HG03565 (cell line): ENCODE results near the gene TMTC2.

Source experiments
- ATAC-seq: cut with Tn5 transposase; IDR thresholded peaks from one replicate; pipeline ENCODE4 v1.9.1; 2021; ENCODE audit warnings: mild to moderate bottlenecking, moderate library complexity; ENCODE audit not compliant: unreplicated experiment

The TMTC2 gene

DNA sequence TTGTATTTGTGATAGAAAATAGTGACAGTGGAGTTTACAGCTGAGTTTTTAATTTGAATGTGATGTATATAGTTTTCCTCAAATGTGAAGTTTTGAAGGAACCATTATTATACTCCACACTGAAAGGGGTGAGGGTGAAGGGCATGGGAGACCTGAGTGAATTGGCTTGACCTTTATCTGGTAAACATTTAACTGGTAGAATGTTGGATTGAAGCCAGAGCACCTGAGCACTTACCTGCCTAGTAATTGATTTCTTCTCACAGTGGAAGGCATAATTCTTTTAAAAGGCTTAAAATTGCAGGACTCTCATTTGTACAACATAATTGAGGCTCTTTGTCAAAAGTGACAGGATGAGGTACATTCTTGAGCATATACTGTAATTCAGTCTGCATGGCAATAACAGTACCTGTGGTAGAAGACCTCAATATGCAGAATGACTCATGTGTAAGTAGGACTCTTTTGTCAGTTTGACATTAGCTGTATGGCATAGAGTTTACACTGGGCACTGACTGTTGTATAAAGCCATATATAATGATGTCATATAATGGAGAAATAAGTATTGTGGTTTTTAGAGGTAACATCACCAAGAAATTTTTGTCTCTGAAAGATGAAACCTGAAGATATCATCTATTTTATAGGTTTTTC, 309.6 kb downstream of the TMTC2 start:
- peak; percentile 98 for ATAC-seq

DNA sequence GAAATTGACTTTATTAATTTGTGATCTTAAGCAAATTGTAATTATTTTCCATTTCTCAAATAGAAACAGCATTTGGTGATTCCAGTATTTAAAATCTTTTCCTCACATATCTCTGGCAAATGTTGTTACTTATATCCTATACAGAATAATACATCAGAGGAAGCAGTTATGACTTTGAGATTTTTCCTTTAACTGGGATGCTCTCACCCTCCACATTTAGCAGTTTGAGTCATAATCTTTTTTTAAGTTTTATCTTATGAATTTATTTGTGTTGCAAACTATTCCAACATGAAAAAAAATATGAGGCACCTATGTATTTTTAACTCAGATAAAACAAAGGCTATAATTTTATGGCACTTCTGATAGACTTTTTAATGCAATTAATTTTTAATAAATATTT, 311.8 kb downstream of the TMTC2 start:
- ATAC-seq, result no peak

DNA sequence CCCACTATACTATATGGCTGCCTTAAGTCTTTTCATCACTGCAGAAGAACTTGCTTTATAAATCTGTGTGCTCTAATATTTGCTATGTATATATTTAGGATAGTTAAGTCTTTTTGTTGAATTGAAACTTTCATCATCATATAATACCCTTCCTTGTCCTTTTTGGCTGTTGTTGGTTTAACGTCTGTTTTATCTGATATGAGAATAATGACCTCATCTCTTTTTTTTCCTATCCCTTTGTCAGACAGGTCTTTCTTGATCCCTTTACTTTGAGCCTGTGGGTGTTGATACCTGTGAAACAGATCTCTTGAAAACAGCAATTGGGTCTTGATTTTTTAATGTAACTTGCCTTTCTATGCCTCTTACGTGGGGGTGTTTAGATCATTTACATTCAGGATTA, 316.3 kb downstream of the TMTC2 start:
- ATAC-seq, result no peak

DNA sequence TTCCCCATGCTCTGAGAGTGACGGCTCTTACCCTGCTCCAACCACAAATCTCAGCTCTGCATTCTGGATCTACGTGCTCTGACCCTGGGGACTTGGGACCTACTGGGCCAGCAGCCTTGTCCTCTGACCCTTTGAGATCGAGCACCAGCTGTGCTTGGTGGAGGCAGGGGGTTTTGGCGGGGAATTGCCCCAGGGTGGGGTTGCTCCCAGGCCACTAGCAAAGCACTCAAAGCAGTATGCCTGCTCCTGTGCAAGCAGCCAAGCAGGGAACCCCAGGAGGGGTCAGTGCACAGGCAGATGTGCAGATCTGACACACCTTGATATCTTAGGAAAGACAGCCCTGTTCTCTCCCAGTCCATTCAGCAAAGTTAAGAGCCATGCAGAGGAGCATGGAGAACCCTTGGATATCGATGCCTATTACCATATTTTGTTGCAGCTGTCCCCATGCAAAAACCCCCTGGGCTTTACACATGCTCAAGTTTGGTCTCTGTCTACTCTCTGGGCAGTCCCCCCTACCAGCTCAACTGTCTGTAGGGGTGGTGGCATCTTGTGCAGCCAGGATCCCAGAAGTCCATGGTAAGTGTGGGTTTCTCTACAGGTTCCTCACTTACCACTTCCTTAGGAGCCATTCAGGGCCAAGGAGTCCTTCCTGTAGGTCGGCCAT, 319.0 kb downstream of the TMTC2 start:
- no peak for ATAC-seq

DNA sequence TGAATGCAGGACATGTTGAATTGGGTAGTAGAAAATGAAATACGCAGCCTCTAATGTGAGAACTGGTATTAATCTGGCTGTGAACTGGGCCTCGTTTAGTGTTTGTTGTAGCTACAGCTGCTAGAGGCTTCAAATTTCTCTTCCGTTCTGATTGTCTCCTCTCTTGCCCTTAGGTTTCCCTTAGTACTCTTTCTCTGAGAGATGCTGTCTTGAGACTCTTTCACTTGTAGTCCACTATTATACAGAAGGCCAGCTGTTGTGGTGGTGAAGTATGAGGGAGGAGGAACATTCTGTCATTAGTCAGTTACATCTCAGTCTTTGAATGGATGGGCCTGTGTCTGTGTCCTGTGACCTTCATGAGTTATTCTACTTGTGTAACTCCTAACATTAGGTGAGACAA, 322.0 kb downstream of the TMTC2 start:
- ATAC-seq, result no peak

DNA sequence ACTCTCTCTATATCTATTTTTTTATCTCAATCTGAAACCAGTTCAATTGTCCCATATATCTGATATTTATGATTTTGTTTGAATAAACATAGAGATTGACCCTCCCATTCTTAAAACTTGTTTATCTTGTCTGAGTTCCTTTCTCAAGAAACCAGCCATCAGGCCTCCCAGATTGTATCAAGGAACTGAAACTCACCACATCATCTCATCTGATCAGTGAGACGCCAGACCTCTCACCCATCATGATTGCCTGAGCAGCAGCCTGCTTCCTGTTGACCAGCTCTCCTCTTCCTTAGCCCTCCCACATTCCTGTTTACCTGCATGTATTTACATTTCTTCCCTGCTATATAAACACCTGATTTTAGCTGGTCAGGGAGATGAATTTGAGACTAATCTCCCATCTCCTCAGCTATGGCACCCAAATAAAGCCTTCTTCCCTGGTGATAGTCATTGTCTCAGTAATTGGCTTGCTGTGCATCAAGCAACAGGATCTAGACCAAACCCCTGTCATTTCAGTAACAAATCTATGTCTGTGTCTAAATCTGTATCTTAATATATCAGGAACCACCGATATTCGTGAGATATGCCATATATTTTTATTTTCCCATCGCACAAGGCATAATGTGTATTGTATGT, 323.6 kb downstream of the TMTC2 start:
- ATAC-seq, result peak; percentile 37

DNA sequence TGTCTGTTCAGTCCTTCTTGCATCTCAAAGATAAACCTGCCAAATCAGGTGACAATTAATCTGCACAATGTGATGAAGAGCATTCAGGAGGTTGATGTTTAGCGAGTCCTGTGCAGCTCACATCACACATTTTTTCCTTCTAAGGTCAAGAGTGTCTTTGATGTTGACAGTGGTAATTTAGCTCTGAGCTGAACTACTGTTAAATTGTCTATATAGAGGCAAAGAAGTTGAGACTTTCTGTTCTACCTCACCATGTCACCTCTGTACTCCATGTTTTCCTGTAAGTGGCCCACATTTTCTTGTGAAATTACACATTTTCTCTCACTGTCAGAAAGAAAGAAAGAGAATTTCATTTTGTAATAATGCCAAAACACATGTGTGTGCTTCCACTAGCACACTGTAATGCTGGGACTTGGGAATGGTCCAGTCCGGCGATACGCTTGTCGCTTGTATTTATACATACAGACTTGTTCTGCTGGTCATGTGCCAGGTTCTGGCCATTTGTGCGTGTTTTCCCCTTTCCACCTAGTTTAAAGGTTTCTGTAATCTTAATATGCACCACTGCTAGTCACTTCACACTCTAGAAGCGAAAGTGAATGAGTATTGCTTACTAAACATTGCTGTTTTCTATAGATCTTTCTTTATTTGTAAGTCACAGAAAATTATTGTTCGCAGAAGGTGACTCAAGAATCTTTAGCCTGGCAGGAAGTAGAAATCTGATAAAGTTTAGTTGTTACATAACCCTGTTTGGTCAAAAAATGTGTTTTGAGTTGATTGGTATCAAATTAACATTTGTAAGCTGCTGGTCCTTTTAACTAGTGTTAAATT, 328.9 kb downstream of the TMTC2 start:
- no peak for ATAC-seq

DNA sequence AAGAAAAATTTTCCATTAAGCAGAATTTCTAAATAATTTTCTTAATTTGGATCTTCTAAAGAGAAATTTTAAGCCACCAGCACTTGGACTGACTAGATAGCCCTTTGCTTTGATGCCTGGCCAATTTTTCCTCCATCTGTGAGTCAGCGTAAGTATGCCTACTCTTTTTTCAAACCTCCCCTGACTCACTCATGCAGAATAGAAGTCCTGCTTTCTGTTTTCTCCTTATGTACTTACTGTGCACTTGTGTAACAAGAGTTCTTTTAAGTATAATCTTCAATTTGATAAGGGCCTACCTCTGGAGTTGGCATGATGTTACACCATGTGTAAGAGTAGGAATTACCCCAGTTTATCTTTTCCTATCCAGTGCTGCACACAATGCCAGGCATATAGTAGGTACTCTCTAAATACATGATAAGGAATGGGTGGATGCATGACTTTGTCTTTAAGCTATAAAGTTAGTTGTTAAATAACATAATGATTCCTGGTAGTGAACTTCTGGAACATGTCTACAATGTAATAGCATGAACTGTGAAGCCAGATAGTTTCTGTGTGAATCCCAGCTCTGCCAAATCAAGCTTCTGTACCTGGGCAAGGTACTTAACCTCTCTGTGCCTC, 329.6 kb downstream of the TMTC2 start:
- ATAC-seq, result no peak

DNA sequence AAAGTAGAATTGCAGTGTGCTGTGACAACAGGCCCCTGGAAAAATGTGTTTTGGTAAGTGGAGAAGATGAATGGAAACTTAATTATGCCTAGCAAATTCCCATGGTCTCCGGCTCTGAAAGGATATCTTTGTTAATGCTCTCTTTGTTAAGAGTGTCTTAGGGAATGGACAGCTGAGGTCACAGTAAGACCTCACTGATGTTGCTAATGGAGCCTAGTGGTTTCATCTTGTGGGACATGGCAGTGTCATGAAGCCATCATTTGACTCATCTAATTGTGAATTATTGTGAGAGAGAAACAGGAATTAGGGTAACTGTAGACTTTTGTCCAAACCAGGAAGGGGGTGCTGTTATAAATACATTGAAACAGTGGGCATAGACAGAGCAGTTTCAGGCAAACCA, 330.3 kb downstream of the TMTC2 start:
- ATAC-seq, result no peak

DNA sequence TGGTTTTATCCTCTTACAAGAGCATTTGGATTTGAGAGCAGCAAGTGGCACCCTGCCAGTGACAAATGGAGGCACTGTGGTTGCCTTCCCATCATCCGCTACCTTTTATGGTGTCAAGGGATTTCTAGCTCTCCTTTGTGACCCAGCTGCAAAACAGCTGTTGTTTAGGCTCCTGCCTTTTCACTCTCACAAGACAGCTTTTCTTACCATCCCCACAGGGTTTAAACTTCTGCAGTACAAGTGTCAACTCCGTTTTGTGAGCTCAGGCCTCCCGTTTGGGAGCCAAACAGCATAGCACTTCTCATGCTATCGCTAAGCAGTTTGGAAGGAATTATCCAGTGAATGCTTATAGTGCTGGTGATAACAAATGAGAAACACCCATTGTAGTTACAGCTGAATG, 331.4 kb downstream of the TMTC2 start:
- no peak for ATAC-seq

DNA sequence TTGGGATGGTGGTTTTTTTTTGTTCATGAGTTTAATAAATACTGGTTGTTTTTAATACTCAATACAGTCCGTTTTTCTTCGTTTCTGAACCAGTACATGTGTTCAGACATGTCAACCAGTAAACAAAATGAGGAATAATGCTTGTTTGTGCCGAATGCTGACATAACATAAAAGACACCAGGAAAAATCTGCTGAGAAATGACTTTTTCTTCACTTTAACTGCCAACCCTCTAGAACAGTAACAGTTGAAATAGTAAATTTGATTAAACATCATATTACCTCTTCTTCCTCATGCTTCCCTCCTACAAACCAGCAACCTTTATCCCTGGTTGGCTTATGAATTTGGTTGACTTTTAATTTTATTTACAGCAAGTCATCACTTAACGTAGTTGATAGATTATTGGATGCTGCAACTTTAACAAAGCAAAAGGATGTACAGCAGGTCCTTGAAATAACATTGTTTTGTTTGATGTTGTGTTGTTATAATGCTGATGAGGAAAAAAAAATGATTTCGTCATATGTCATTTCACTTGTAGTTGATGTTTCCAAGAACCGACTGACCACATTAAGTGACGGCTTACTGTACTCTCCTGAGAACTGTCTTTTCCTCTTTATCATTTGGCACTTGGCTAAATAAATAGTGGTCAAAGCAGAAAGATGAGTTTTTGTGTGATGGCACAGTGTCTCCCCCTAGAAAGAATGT, 340.5 kb downstream of the TMTC2 start:
- ATAC-seq, result no peak

DNA sequence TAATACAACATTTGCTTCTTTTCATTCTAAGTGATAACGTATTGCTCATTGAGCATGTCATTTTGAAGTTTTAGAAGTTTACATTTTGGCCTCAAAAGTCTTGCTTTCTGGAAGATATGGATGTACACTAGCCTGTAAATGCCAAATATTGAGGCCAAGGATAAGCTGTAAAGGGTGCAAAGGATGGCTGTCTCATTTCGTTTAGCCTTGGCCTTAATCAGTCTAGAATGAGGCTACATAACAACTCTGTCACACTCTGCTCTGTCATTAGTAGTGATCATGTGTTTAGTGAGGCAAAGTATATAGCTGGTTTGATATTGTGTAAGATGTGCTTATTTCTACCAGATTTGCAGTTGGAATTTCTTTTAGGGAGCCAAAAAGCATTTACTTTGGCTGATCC, 344.5 kb downstream of the TMTC2 start:
- no peak for ATAC-seq

DNA sequence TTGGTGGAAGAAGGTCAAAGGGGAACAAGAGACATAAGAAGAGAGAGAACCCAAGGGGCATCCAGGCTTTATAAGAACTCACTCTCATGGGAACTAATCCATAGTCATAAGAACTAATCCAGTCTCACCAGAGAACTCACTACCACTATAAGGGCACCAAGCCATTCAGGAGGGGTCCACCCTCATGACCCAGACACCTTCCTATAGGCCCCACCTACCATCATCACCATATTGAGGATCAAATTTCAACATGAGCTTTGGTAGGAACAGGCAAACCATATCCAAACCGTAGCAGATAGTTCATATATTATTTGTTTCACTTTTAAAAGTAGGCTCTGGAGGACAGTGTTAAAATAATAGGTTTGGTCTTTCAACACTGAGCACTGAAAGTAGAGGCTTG, 350.1 kb downstream of the TMTC2 start:
- no peak for ATAC-seq

DNA sequence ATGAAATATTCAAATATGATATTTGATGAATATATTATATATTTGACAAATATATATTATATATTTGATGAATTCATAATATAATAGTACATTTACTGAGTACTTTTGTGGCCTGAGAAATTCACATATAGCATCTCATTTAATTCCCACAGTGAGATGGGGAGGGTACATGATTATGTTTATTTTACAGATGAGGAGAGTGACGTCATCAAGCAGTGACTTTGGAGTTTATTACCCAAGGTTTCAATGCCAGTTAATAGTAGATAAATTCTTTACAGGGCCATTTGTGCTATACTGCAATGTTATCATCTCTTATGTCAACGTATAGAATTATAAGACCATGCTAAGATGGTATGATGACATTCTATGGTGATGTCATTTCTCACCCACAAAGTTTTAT, 352.7 kb downstream of the TMTC2 start:
- ATAC-seq, result no peak

DNA sequence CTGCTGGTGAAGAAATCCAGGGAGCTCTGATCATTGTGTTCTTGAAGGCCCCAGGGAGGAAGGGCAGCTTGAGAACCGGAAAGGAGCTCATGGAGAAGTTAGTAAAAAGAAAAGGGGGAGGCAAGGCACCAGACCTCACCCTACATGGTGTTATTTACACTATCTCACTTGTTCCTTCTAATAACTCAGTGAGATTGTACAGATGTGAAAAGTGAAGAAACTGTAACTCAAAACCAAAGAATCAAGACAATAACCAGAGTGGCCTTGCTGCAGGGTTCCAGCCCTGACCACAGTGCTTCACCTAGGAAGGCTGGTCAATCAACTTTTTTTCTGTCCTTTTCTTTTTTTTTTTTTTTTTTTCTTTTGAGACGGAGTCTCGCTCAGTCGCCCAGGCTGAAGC, 353.6 kb downstream of the TMTC2 start:
- no peak for ATAC-seq

DNA sequence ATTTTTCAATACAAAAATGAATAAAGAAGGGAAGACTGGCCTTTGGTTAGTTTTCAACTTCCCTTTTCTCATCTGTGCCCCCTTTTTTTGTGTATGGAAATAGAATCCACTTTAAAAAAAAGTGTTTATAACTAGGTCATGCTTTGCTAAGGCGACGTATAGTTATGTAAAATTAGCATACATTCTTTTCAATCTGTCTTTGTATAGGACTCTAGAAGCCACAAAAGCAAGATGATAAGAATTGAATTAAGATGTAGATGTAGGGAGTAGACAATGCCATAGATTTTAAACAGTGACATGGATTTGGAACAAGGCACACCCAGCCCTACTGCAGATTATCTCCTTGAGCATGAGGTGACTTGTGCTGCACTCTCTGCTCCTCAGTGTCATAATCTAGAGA, 354.3 kb downstream of the TMTC2 start:
- ATAC-seq, result no peak

DNA sequence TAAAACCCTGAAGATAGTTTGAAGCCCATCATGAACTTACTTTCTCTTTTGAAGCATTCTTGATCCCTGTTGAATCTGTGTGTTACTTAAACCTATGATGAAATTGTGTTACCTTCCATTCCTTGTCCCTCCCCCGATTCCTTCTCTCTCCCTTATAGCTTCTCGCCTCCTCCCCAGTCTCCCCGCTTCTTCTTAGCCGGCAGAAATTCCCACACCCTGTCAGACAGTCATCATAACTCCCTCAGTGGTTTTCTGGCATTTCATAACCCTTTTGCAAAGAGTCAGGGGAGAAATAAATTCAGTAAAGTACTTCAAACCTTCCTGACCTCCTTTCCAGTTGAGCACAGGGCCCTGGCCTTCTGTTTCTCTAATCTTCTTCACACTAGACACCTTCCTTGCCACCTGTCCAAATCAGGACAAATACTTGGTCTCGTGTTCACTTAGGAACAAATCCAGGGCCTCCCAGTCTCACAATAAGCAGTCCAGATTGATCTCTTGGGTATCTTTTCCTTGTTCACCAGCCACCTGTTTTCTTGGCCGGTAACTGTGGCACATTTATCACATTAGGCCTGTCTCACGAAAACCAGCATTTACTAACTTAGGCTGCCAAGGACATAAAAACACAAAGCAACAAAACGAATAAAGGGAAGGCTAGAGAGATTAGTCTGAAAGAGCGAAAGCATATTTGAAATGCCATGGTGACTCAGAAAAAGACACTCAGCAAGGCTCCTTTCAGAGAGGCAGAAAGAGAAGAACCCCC, 355.9 kb downstream of the TMTC2 start:
- ATAC-seq, result no peak

DNA sequence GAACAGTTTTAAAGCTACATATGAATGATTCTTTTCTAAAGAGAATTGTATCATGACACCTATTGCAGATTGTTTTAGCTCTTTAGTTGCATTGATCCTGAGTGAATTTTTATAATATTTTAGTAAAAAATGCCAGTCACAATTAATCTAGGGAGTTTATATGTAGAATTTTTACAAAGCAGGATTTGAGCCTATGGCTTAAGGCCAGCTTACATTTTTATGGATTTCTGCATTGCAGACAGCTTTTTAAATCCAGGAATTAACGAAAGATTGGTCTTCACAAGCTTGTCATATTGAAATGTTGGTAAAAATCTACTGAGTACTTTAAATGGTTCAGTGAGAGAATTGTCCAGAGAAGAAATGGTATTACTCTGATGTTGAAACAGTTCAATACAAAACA, 358.0 kb downstream of the TMTC2 start:
- no peak for ATAC-seq

DNA sequence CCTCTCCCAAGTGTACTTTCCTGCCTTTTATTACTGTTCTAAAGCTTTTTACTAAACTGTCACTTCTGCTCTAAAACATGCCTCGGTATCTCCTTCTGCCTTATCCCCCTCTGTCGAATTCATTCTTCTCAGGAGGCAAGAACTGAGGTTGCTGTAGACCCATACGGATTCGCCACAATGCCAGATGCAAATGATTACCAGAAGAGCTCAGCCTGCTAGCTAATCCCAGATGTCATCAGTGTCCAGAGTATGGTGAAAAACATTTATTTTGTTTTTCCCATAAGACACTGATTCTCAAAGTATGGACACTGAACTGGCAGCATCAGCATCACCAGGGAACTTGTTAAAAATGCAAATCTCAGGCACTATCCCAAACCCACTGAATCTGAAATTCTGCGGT, 359.3 kb downstream of the TMTC2 start:
- no peak for ATAC-seq

DNA sequence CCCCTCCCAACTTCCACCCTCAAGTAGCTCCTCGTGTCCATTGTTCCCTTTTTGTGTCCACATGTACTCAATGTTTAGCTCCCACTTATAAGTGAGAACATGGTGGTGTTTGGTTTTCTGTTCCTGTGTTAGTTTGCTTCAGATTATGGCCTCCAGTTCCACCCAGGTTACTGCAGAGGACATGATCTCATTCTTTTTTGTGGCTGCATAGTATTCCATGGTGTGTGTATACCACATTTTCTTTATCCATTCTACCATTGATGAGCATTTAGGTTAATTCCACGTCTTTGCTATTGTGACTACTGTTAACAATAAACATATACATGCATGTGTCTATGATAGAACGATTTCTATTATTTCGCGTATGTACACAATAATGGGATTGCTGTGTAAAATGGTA, 362.6 kb downstream of the TMTC2 start:
- ATAC-seq, result no peak
